Measurements from ENCODE around the gene PRDM11. TPM values are rescaled to one million over a fixed set of nuclear protein-coding genes. Genes with fewer than 3 reads are reported as not detected.

PRDM11 gene
- polyA plus RNA-seq, 2 donors = 2.5 to 2.6 TPM

DNA sequence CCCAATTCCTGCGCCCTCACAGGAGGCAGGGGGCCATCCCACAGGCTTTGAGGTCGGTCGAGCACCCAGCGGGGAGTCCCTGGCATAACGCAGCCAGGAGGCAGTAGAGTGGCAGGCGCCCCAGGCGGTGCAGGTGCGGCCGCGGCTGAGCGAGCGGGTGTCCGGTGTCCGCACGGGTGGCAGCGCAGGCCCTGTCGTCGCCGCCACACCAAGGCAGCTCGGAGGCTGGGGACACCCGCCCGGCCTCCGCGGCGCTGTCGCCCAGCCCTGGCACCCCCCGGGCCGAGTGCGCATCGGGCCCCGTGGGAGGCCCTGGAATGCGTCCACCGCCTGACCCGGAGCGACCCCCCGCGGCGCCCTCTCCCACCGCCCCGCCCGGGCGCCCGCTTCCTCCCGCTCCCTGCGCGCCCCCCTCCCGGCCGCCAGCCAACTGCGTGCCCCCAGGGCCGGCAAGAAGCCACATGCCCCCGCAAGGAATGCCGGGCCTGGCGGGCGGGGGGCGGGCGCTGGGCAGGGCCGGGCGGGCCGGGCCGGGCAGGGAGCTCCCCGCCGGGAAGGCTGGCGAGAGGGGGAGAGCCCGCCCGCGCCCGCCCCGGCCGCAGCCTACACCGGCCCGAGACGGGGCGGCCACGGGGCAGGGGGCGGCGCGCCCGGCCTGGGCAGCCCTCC is 33.9 kb downstream of the PRDM11 start:
- peaks cover 0 to 9% of the 10 kb centered on the region in 2 donors for H3K36me3 ChIP-seq (ENCODE audit: control insufficient read depth in 2 of 2, insufficient read depth in 2 of 2, low read length in 1 of 2)
- 1 to 2% methylated on average over 48 to 78 of the region's 78 CpGs for WGBS, 2 donors
- peak overlapping the region; percentile 75 to 82 for H3K27ac ChIP-seq (ENCODE audit: low read depth in 2 of 2, low read length in 1 of 2)
- peaks cover 4 to 14% of the 10 kb centered on the region in 2 donors for H3K4me1 ChIP-seq (ENCODE audit: control insufficient read depth in 2 of 2, insufficient read depth in 2 of 2, low read length in 1 of 2)
- H3K4me3 ChIP-seq (ENCODE audit: low read depth in 1 of 2, low read length in 2 of 2) = peak overlapping the region; percentile 54 to 61
- no peaks in the 10 kb centered on the region for H3K27me3 ChIP-seq (ENCODE audit: control insufficient read depth in 1 of 2, insufficient read depth in 2 of 2, low read length in 2 of 2)
- no peaks in the 10 kb centered on the region for H3K9me3 ChIP-seq (ENCODE audit: control insufficient read depth in 2 of 2, insufficient read depth in 1 of 2, low read depth in 1 of 2, low read length in 1 of 2)

GRCh38 chr11:45180848-45181192 is 34.4 kb downstream of the PRDM11 start:
- H3K9me3 ChIP-seq (ENCODE audit: control insufficient read depth in 2 of 2, insufficient read depth in 1 of 2, low read depth in 1 of 2, low read length in 1 of 2) = no peaks in the 10 kb centered on the region
- H3K4me1 ChIP-seq (ENCODE audit: control insufficient read depth in 2 of 2, insufficient read depth in 2 of 2, low read length in 1 of 2) = peaks cover 4 to 14% of the 10 kb centered on the region in 2 donors
- peak overlapping the region; percentile 54 to 61 for H3K4me3 ChIP-seq (ENCODE audit: low read depth in 1 of 2, low read length in 2 of 2)
- H3K36me3 ChIP-seq (ENCODE audit: control insufficient read depth in 2 of 2, insufficient read depth in 2 of 2, low read length in 1 of 2) = peaks cover 0 to 9% of the 10 kb centered on the region in 2 donors
- peak overlapping the region; percentile 75 to 79 for H3K27ac ChIP-seq (ENCODE audit: low read depth in 2 of 2, low read length in 1 of 2)
- no peaks in the 10 kb centered on the region for H3K27me3 ChIP-seq (ENCODE audit: control insufficient read depth in 1 of 2, insufficient read depth in 2 of 2, low read length in 2 of 2)
- WGBS, 2 donors = 0 to 1% methylated on average over 19 to 32 of the region's 33 CpGs

DNA sequence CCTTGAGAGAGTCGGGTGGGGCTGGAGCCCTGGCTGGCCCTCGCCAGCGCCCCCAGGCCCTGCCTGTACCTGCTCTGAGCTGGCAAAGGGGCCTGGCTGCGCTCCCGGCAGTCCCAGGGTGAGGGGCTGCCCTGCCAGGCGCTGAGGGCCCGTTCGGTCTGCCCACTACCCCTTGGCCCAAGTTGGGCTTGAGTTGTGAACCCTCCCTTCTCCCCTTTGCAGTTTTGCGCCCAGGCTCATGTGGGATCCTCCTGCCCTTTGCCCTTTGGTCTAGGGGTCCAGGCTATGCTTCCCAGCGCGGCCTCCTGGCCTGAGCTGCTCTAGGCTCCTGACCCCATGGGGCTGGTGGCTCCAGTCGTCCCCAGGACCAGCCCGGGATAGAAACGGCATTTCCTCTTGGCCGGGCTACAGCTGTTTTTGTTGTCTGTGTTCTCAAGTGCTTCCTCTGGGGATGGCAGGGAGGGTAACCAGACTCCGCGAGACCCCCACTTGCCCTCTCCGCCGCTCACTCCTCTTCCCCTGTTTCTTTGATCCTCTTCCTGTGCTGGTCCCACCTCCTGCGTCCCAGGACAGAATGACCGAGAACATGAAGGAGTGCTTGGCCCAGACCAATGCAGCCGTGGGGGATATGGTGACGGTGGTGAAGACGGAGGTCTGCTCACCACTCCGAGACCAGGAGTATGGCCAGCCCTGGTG is 34.9 kb downstream of the PRDM11 start:
- H3K4me1 ChIP-seq (ENCODE audit: control insufficient read depth in 2 of 2, insufficient read depth in 2 of 2, low read length in 1 of 2) = peaks cover 4 to 14% of the 10 kb centered on the region in 2 donors
- H3K27me3 ChIP-seq (ENCODE audit: control insufficient read depth in 1 of 2, insufficient read depth in 2 of 2, low read length in 2 of 2) = no peaks in the 10 kb centered on the region
- peak overlapping the region; percentile 54 to 61 for H3K4me3 ChIP-seq (ENCODE audit: low read depth in 1 of 2, low read length in 2 of 2)
- H3K9me3 ChIP-seq (ENCODE audit: control insufficient read depth in 2 of 2, insufficient read depth in 1 of 2, low read depth in 1 of 2, low read length in 1 of 2) = no peaks in the 10 kb centered on the region
- WGBS, 2 donors = 44 to 45% methylated on average over 25 of the region's 25 CpGs
- peaks cover 0 to 9% of the 10 kb centered on the region in 2 donors for H3K36me3 ChIP-seq (ENCODE audit: control insufficient read depth in 2 of 2, insufficient read depth in 2 of 2, low read length in 1 of 2)
- H3K27ac ChIP-seq (ENCODE audit: low read depth in 2 of 2, low read length in 1 of 2) = peak overlapping the region; percentile 75 to 79

DNA sequence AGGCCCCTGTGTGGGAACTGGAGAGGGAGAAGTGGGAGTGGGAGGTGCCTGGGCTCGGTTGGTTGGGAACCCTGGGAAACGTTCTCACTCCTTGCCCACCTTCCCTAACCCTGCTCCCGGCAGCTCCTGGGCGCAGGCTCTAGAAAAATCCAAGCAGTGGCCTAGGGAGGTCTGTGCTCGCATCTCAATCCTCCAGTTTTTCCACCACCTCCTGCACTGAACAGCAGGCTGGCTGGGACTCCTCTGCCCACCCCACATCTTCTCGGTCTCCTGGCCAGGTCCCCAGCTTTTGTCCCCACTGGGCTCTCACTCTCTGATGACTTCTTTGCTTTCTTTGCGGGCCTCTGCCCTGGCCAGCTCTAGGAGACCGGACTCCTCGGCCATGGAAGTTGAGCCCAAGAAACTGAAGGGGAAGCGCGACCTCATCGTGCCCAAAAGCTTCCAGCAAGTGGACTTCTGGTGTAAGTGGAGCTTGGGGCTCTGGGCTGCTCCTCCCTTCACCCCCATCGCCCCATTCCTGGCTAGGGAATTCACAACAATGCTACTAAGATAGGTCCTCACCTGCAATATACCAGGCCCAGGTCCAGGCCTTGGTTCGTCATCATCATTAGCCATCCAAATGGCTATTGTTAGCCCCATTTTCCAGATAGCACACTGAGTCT is 35.6 kb downstream of the PRDM11 start:
- 89% methylated on average over 14 of the region's 14 CpGs for WGBS, 2 donors
- Histone ChIP-seq H3K4me1 (ENCODE audit: control insufficient read depth in 2 of 2, insufficient read depth in 2 of 2, low read length in 1 of 2) (peaks cover 4 to 14% of the 10 kb centered on the region in 2 donors), H3K36me3 (ENCODE audit: control insufficient read depth in 2 of 2, insufficient read depth in 2 of 2, low read length in 1 of 2) (peaks cover 0 to 14% of the 10 kb centered on the region in 2 donors), H3K27me3 (ENCODE audit: control insufficient read depth in 1 of 2, insufficient read depth in 2 of 2, low read length in 2 of 2) (no peaks in the 10 kb centered on the region), H3K27ac (ENCODE audit: low read depth in 2 of 2, low read length in 1 of 2) (peak overlapping the region; percentile 6 to 75), H3K4me3 (ENCODE audit: low read depth in 1 of 2, low read length in 2 of 2) (no peak overlapping the region), H3K9me3 (ENCODE audit: control insufficient read depth in 2 of 2, insufficient read depth in 1 of 2, low read depth in 1 of 2, low read length in 1 of 2) (no peaks in the 10 kb centered on the region)

GRCh38 chr11:45182902-45183301 is 36.5 kb downstream of the PRDM11 start:
- no peak overlapping the region for H3K27ac ChIP-seq (ENCODE audit: low read depth in 2 of 2, low read length in 1 of 2)
- H3K4me3 ChIP-seq (ENCODE audit: low read depth in 1 of 2, low read length in 2 of 2) = no peak overlapping the region
- H3K9me3 ChIP-seq (ENCODE audit: control insufficient read depth in 2 of 2, insufficient read depth in 1 of 2, low read depth in 1 of 2, low read length in 1 of 2) = no peaks in the 10 kb centered on the region
- peaks cover 0 to 19% of the 10 kb centered on the region in 2 donors for H3K36me3 ChIP-seq (ENCODE audit: control insufficient read depth in 2 of 2, insufficient read depth in 2 of 2, low read length in 1 of 2)
- peaks cover 4 to 14% of the 10 kb centered on the region in 2 donors for H3K4me1 ChIP-seq (ENCODE audit: control insufficient read depth in 2 of 2, insufficient read depth in 2 of 2, low read length in 1 of 2)
- 93 to 94% methylated on average over 14 of the region's 14 CpGs for WGBS, 2 donors
- H3K27me3 ChIP-seq (ENCODE audit: control insufficient read depth in 1 of 2, insufficient read depth in 2 of 2, low read length in 2 of 2) = no peaks in the 10 kb centered on the region

DNA sequence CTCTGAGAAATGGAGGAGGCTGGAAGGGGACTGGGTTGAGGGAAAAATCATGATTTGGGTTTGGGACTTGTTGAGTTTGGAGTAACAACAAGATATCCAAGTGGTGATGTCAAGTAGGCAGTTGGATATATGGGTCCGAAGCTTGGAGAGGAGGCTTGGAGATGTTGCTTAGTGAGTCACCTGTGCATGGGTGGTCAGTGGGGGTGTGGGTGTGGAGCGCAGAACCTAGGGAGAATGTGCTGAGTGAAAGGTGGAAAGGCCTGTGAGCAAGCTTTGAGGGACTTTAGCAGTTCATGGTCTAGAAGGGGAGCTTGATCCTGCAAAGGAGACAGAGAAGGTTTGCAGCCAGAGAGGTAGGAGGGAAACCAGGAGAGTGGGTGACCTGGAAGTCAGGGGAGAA is 38.2 kb downstream of the PRDM11 start:
- H3K36me3 ChIP-seq (ENCODE audit: control insufficient read depth in 2 of 2, insufficient read depth in 2 of 2, low read length in 1 of 2) = peaks cover 0 to 26% of the 10 kb centered on the region in 2 donors
- no peaks in the 10 kb centered on the region for H3K27me3 ChIP-seq (ENCODE audit: control insufficient read depth in 1 of 2, insufficient read depth in 2 of 2, low read length in 2 of 2)
- no peak overlapping the region for H3K4me3 ChIP-seq (ENCODE audit: low read depth in 1 of 2, low read length in 2 of 2)
- H3K27ac ChIP-seq (ENCODE audit: low read depth in 2 of 2, low read length in 1 of 2) = no peak overlapping the region
- no peaks in the 10 kb centered on the region for H3K9me3 ChIP-seq (ENCODE audit: control insufficient read depth in 2 of 2, insufficient read depth in 1 of 2, low read depth in 1 of 2, low read length in 1 of 2)
- 92 to 95% methylated on average over 2 of the region's 2 CpGs for WGBS, 2 donors
- peaks cover 4 to 13% of the 10 kb centered on the region in 2 donors for H3K4me1 ChIP-seq (ENCODE audit: control insufficient read depth in 2 of 2, insufficient read depth in 2 of 2, low read length in 1 of 2)

DNA sequence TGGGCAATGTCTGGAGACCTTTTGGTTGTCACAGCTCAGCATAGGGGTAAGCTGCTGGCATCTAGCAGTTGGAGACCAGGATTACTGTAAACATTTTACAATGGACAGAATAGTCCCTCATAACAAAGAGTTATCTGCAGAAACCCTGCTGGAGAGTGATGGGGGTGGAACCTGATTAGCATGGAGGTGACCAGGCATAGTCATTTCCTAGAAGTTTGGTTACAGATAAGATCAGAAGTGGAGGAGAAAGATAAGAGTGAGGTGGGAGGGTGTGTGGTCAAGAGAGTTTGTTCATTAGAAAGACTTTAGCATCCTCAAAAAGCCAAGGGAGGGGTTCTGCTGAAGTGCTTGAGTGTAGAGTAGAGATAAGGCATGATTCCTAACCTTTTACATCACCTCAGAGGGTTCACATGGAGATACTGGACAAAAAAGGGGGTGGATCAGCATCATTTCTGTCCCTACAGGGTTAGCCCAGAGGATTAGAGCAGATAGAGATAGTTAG is 38.8 kb downstream of the PRDM11 start:
- no peak overlapping the region for H3K4me3 ChIP-seq (ENCODE audit: low read depth in 1 of 2, low read length in 2 of 2)
- no peaks in the 10 kb centered on the region for H3K9me3 ChIP-seq (ENCODE audit: control insufficient read depth in 2 of 2, insufficient read depth in 1 of 2, low read depth in 1 of 2, low read length in 1 of 2)
- H3K27me3 ChIP-seq (ENCODE audit: control insufficient read depth in 1 of 2, insufficient read depth in 2 of 2, low read length in 2 of 2) = no peaks in the 10 kb centered on the region
- peaks cover 0 to 26% of the 10 kb centered on the region in 2 donors for H3K36me3 ChIP-seq (ENCODE audit: control insufficient read depth in 2 of 2, insufficient read depth in 2 of 2, low read length in 1 of 2)
- H3K27ac ChIP-seq (ENCODE audit: low read depth in 2 of 2, low read length in 1 of 2) = no peak overlapping the region
- peaks cover 4 to 7% of the 10 kb centered on the region in 2 donors for H3K4me1 ChIP-seq (ENCODE audit: control insufficient read depth in 2 of 2, insufficient read depth in 2 of 2, low read length in 1 of 2)

DNA sequence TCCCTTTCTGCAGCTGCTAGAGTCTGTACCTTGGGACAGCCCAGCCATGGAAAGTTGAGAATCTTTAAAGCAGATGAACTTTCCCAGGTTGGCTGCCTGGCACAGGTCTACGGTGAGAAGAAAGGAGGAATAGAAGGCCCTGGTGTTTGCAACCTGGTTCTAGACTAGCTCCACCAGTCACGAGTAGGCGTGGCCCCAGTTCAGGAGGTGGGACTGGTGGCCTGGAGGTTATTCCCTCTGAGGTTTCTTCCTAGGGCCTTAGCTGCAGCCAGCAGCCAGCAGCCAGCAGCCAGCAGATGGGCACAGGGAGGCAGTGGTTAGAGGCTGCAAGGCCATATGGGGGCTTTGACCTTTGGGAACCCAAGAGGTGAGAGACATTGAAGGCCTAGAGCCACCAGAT is 40.9 kb downstream of the PRDM11 start:
- peaks cover 0 to 24% of the 10 kb centered on the region in 2 donors for H3K36me3 ChIP-seq (ENCODE audit: control insufficient read depth in 2 of 2, insufficient read depth in 2 of 2, low read length in 1 of 2)
- WGBS, 2 donors = 95% methylated on average over 3 of the region's 3 CpGs

GRCh38 chr11:45188127-45188526 is 41.7 kb downstream of the PRDM11 start:
- H3K36me3 ChIP-seq (ENCODE audit: control insufficient read depth in 2 of 2, insufficient read depth in 2 of 2, low read length in 1 of 2) = peaks cover 0 to 21% of the 10 kb centered on the region in 2 donors
- H3K4me3 ChIP-seq (ENCODE audit: low read depth in 1 of 2, low read length in 2 of 2) = no peak overlapping the region
- WGBS, 2 donors = 89 to 97% methylated on average over 3 of the region's 3 CpGs
- H3K27me3 ChIP-seq (ENCODE audit: control insufficient read depth in 1 of 2, insufficient read depth in 2 of 2, low read length in 2 of 2) = no peaks in the 10 kb centered on the region
- H3K27ac ChIP-seq (ENCODE audit: low read depth in 2 of 2, low read length in 1 of 2) = no peak overlapping the region
- H3K9me3 ChIP-seq (ENCODE audit: control insufficient read depth in 2 of 2, insufficient read depth in 1 of 2, low read depth in 1 of 2, low read length in 1 of 2) = no peaks in the 10 kb centered on the region
- no peaks in the 10 kb centered on the region for H3K4me1 ChIP-seq (ENCODE audit: control insufficient read depth in 2 of 2, insufficient read depth in 2 of 2, low read length in 1 of 2)

More for the DNA sequence above, 40.9 kb downstream of the PRDM11 start:
- Histone ChIP-seq H3K27me3 (ENCODE audit: control insufficient read depth in 1 of 2, insufficient read depth in 2 of 2, low read length in 2 of 2) (no peaks in the 10 kb centered on the region), H3K9me3 (ENCODE audit: control insufficient read depth in 2 of 2, insufficient read depth in 1 of 2, low read depth in 1 of 2, low read length in 1 of 2) (no peaks in the 10 kb centered on the region), H3K27ac (ENCODE audit: low read depth in 2 of 2, low read length in 1 of 2) (no peak overlapping the region), H3K4me3 (ENCODE audit: low read depth in 1 of 2, low read length in 2 of 2) (no peak overlapping the region), H3K4me1 (ENCODE audit: control insufficient read depth in 2 of 2, insufficient read depth in 2 of 2, low read length in 1 of 2) (no peaks in the 10 kb centered on the region)

Measured in esophagus (tissue), 2 donors.